Hepatocyte (in vitro differentiated cells): ENCODE measurements around the gene MAFF.

Experiments
- EZH2 ChIP-seq: fragments of 200-600 bp; sonication (generic); IDR thresholded peaks from 2 replicates; pipeline ENCODE4 v1.6.1; 2016; ENCODE audit warnings: antibody characterized with exemption, mild to moderate bottlenecking, borderline replicate concordance
- EZH2phosphoT487 ChIP-seq: fragments of 200-600 bp; sonication (generic); IDR thresholded peaks from one replicate; pipeline ENCODE4 v1.6.1; 2018; ENCODE audit warnings: antibody characterized with exemption, mild to moderate bottlenecking, low read depth, moderate library complexity; ENCODE audit not compliant: unreplicated experiment, severe bottlenecking
- TF ChIP-seq, protein P1 (sequence below): fragments of 200-600 bp; sonication (generic); IDR thresholded peaks from 2 replicates; pipeline ENCODE4 v1.5.1; 2016; ENCODE audit warnings: antibody characterized with exemption, mild to moderate bottlenecking; ENCODE audit not compliant: poor library complexity

DNA sequence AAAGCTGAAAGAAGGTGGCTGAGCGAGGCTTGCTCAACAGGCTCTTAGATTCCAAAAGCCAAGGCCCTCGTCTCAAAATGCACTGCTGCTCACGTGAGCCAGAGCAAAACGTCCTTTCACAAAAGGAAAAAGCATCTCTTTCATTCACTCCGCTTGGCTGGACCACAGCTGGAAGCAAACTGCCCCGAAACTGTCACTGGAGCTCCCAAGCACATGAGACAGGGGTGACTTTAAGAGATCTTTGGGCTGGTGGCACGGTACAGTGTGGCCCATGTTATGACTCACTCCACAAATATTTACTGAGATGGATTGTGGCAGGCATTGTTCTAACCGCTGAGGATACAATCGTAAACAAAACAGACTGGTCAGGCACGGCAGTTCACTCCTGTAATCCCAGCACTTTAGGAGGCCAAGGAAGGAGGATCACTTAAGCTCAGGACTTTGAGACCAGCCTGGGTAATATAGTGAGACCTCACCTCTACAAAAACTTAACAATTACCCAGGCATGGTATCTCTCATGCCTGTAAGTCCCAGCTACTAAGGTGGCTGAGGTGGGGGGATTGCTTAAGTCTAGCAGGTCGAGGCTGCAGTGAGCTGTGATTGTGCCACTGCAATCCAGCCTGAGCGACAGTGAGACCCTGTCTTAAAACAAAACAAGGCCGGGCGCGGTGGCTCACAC is 23.7 kb upstream of the MAFF start:
- TF ChIP-seq, protein P1, sequence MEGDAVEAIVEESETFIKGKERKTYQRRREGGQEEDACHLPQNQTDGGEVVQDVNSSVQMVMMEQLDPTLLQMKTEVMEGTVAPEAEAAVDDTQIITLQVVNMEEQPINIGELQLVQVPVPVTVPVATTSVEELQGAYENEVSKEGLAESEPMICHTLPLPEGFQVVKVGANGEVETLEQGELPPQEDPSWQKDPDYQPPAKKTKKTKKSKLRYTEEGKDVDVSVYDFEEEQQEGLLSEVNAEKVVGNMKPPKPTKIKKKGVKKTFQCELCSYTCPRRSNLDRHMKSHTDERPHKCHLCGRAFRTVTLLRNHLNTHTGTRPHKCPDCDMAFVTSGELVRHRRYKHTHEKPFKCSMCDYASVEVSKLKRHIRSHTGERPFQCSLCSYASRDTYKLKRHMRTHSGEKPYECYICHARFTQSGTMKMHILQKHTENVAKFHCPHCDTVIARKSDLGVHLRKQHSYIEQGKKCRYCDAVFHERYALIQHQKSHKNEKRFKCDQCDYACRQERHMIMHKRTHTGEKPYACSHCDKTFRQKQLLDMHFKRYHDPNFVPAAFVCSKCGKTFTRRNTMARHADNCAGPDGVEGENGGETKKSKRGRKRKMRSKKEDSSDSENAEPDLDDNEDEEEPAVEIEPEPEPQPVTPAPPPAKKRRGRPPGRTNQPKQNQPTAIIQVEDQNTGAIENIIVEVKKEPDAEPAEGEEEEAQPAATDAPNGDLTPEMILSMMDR: no peak
- no peak for TF ChIP-seq EZH2phosphoT487
- TF ChIP-seq EZH2: no peak
